Activated CD4-positive, alpha-beta T cell treated with anti-CD3 and anti-CD28 coated beads, Interleukin-2, amount 10 ng/mL, durations not matched to agents 7 days and 5 days (primary cell): ENCODE results near the gene RPL9. TPM values are rescaled to one million over a fixed set of nuclear protein-coding genes. Genes with fewer than 3 reads are reported as not detected.
"Not testable (repeated sequence)": the region's sequence is repeated elsewhere in the genome, so short reads cannot be mapped to it uniquely, and the experiment has no call there.

Experiments
- CTCF ChIA-PET: fragments of 350-600 bp; sonication (Branson Sonifier 250); formaldehyde crosslinking; loops from one replicate; lab custom pipeline; 2021; ENCODE audit warnings: antibody characterized with exemption; lab: Charles Lee
- POLR2A ChIA-PET: fragments of 350-600 bp; sonication (Branson Sonifier 250); formaldehyde crosslinking; loops from one replicate; lab custom pipeline; 2021; ENCODE audit warnings: antibody characterized with exemption; lab: Charles Lee
- DNase-seq: peaks from one replicate; pipeline ENCODE4 v3.0.0-alpha.2; 2020
- H3K27ac Mint-ChIP-seq: one replicate; pipeline ENCODE4 v1.8.0; 2021; ENCODE audit warnings: mild to moderate bottlenecking, moderate library complexity, mixed read lengths
- H3K27me3 Mint-ChIP-seq: one replicate; pipeline ENCODE4 v1.8.0; 2021; ENCODE audit warnings: mixed read lengths
- H3K36me3 Mint-ChIP-seq: one replicate; pipeline ENCODE4 v1.8.0; 2021; ENCODE audit warnings: low read depth, mixed read lengths
- H3K4me1 Mint-ChIP-seq: one replicate; pipeline ENCODE4 v1.8.0; 2021; ENCODE audit warnings: mixed read lengths
- H3K4me3 Mint-ChIP-seq: one replicate; pipeline ENCODE4 v1.8.0; 2021; ENCODE audit warnings: mild to moderate bottlenecking, moderate library complexity, mixed read lengths
- H3K9me3 Mint-ChIP-seq: one replicate; pipeline ENCODE4 v1.8.0; 2021; ENCODE audit warnings: mixed read lengths
- total RNA-seq, 2 experiments: library from RNA; stranded (reverse); gene quantifications; one replicate each; pipeline ENCODE4 v1.2.3, GENCODE V29; 2021

RPL9 gene
- total RNA-seq, 2 experiments from 2014 or later, result 868 to 1,019 TPM

DNA sequence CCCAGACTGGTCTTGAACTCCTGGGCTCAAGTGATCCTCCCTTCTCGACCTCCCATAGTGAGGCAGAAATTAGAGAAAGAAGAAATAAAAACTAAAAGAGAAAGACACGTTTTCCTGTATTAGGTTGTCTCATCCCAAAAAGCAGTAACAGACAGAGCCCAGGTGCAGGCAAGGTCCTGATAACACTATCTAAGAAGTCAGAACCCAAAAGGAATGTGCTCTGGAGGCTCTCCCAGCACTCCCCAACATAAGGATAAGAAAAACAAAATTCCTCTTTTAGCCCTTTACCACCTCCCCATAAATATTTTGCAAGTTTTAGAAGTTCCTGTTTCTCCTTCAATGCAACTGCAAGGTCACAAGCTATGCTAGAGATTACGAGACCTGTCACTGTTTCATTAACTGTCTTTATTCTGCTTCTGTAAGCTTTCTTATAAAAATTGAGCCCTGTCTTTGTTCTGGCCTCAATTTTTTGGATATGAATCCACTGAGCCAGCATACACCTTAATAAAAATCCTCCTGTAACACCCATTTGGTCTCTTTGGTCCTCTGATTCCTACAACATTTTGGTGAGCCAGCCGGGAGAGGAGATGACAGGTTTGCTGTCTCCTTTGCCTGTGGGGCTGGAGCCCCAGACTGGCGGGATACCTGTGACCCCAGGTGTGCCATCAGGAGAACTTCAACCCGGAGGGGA lies 26.0 kb upstream of the RPL9 start:
- no peak for DNase-seq
- Mint-ChIP-seq H3K9me3 (no peaks in the 10 kb centered on the region), H3K27me3 (no peaks in the 10 kb centered on the region), H3K4me3 (no peak overlapping the region), H3K36me3 (no peaks in the 10 kb centered on the region), H3K27ac (no peak overlapping the region), H3K4me1 (no peaks in the 10 kb centered on the region)
- ChIA-PET CTCF (interaction anchor here (1.2 kb wide), 1 partner anchor 491 kb away, joined by 3 read pairs; no protein-coding TSS in a partner anchor), POLR2A (no interaction called here)

DNA sequence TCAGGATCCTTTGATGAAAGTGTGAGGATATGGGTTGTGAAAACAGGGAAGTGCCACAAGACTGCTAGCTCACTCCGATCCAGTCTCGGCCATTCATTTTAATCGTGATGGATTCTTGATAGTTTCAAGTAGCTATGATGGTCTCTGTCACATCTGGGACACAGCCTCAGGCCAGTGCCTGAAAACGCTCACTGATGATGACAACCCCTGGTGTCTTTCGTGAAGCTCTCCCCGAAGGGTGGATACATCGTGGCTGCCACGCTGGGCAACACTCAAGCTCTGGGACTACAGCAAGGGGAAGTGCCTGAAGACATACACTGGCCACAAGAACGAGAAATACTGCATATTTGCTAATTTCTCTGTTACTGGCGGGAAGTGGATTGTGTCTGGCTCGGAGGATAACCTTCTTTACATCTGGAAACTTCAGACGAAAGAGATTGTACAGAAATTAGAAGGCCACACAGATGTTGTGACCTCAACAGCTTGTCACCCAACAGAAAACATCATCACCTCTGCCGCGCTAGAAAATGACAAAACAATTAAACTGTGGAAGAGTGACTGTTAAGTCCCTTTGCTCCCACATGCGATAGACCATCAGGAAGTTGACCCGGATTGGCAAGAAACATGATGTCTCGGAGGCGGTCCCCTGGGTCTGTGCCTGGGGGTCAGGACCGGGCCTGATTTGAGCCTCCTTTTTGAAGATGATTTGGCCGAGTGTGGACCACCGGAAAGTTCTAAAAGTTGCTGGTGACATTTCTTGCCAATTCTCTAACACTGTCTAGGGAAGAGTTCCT lies 22.4 kb upstream of the RPL9 start:
- H3K4me1 Mint-ChIP-seq, result no peaks in the 10 kb centered on the region
- POLR2A ChIA-PET, result no interaction called here
- no peak for DNase-seq

DNA sequence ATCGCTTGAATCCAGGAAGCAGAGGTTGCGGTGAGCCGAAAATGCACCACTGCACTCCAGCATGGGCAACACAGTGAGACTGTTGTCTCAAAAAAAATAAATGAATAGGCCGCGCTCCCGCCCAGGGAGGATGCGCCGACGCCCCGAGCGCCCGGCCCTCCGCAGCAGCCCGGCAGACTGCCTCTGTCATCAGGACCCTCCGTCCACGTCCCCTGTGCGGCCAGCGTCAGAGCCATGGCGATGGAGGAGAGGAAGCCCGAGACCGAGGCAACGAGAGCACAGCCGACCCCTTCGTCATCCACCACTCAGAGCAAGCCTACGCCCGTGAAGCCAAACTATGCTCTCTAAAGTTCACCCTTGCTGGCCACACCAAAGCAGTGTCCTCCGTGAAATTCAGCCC lies 21.5 kb upstream of the RPL9 start:
- Mint-ChIP-seq H3K27me3 (no peaks in the 10 kb centered on the region), H3K4me1 (no peaks in the 10 kb centered on the region), H3K27ac (no peak overlapping the region), H3K36me3 (no peaks in the 10 kb centered on the region), H3K4me3 (no peak overlapping the region), H3K9me3 (no peaks in the 10 kb centered on the region)
- ChIA-PET POLR2A (no interaction called here), CTCF (no interaction called here)
- DNase-seq, result no peak

More for the DNA sequence above, 22.4 kb upstream of the RPL9 start:
- Mint-ChIP-seq H3K36me3 (no peaks in the 10 kb centered on the region), H3K4me3 (no peak overlapping the region), H3K27me3 (no peaks in the 10 kb centered on the region), H3K9me3 (no peaks in the 10 kb centered on the region), H3K27ac (no peak overlapping the region)
- CTCF ChIA-PET, result interaction anchor here (0.8 to 1.4 kb wide), 3 partner anchors 12 to 455 kb away, joined by 3 to 5 read pairs (median 3); partner anchors contain the start of genes LIAS and RPL9

- no peaks in the 10 kb centered on the region for H3K27me3 Mint-ChIP-seq
- H3K9me3 Mint-ChIP-seq, result no peaks in the 10 kb centered on the region
- no peaks in the 10 kb centered on the region for H3K4me1 Mint-ChIP-seq
- no peak for DNase-seq
- no peaks in the 10 kb centered on the region for H3K36me3 Mint-ChIP-seq
- ChIA-PET CTCF (no interaction called here), POLR2A (no interaction called here)
- no peak overlapping the region for H3K27ac Mint-ChIP-seq
- no peak overlapping the region for H3K4me3 Mint-ChIP-seq
Observed at GRCh38 chr4:39476187-39476895, 17.6 kb upstream of the RPL9 start.

GRCh38 chr4:39472396-39472795 lies 13.7 kb upstream of the RPL9 start:
- Mint-ChIP-seq H3K4me1 (peaks cover 7% of the 10 kb centered on the region), H3K9me3 (no peaks in the 10 kb centered on the region), H3K27me3 (no peaks in the 10 kb centered on the region), H3K27ac (no peak overlapping the region), H3K36me3 (peaks cover 5% of the 10 kb centered on the region), H3K4me3 (no peak overlapping the region)
- CTCF ChIA-PET, result interaction anchor here (0.8 to 1.5 kb wide), 2 partner anchors 11 to 506 kb away, joined by 3 to 5 read pairs; partner anchors contain the start of gene PDS5A
- no peak for DNase-seq
- POLR2A ChIA-PET, result no interaction called here

DNA sequence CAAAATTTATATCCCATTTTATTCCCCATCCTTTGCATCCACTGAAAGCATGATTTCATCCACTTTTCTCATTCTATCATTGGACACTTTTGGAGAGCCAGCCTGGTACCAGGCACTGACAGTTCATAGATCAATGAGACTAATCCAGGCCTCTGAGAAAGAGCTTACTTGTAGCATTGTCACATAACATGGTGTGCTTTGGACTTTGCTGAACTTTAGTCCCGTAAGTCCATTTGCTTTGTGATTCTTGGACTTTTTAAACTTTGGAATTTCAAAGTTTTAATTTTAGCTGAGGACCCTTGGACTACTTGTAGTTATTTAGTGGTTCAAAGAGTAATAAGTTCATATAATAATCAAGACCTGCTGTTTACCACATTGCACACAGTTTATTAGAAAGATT lies 11.7 kb upstream of the RPL9 start:
- peaks cover 5% of the 10 kb centered on the region for H3K36me3 Mint-ChIP-seq
- H3K27me3 Mint-ChIP-seq, result no peaks in the 10 kb centered on the region
- ChIA-PET POLR2A (interaction anchor here (0.6 kb wide), 1 partner anchor 568 kb away, joined by 3 read pairs; no protein-coding TSS in a partner anchor), CTCF (interaction anchor here (1.2 to 2.5 kb wide), 2 partner anchors 12 to 18 kb away, joined by 3 to 31 read pairs; partner anchors contain the start of genes LIAS and RPL9)
- no peak overlapping the region for H3K4me3 Mint-ChIP-seq
- no peaks in the 10 kb centered on the region for H3K9me3 Mint-ChIP-seq
- DNase-seq, result no peak
- H3K4me1 Mint-ChIP-seq, result peaks cover 7% of the 10 kb centered on the region
- no peak overlapping the region for H3K27ac Mint-ChIP-seq

GRCh38 chr4:39469429-39470077 lies 10.8 kb upstream of the RPL9 start:
- Mint-ChIP-seq H3K27ac (peak overlapping the region; percentile 65), H3K27me3 (no peaks in the 10 kb centered on the region), H3K9me3 (no peaks in the 10 kb centered on the region), H3K4me3 (no peak overlapping the region), H3K36me3 (peaks cover 12% of the 10 kb centered on the region), H3K4me1 (peaks cover 9% of the 10 kb centered on the region)
- ChIA-PET CTCF (interaction anchor here (0.5 to 2.5 kb wide), 12 partner anchors 9 to 850 kb away, joined by 3 to 31 read pairs (median 4); partner anchors contain the start of genes LIAS and RPL9), POLR2A (interaction anchor here (0.6 kb wide), 1 partner anchor 567 kb away, joined by 3 read pairs; no protein-coding TSS in a partner anchor)
- DNase-seq, result peak; percentile 25

GRCh38 chr4:39467464-39467863 lies 8.7 kb upstream of the RPL9 start:
- H3K4me1 Mint-ChIP-seq, result peaks cover 11% of the 10 kb centered on the region
- no peaks in the 10 kb centered on the region for H3K9me3 Mint-ChIP-seq
- H3K27ac Mint-ChIP-seq, result no peak overlapping the region
- no peak for DNase-seq
- no peaks in the 10 kb centered on the region for H3K27me3 Mint-ChIP-seq
- no peak overlapping the region for H3K4me3 Mint-ChIP-seq
- H3K36me3 Mint-ChIP-seq, result peaks cover 19% of the 10 kb centered on the region
- POLR2A ChIA-PET, result no interaction called here
- CTCF ChIA-PET, result no interaction called here

GRCh38 chr4:39466747-39467146 lies 8.0 kb upstream of the RPL9 start:
- H3K4me3 Mint-ChIP-seq, result no peak overlapping the region

DNA sequence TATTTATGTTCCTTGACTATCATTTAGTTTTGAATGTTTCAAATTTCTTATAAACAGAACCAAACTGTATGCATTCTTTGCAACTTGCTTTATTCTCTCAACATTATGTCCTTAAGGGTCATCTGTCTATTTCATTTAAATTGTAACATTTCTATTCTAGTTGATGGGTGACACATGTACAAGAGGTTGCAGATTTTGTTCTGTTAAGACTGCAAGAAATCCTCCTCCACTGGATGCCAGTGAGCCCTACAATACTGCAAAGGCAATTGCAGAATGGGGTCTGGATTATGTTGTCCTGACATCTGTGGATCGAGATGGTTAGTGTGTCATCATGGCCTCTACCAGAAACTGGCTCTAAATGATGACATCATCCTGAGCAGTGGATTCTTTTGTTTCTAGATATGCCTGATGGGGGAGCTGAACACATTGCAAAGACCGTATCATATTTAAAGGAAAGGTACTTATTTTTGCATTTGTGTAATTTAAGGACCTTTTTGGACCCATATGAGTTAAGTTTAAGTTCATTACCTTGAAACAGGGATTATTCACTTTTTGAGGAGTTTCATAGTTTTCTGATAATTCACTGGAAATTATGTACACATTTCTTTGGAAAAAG lies 6.3 kb upstream of the RPL9 start:
- no peak overlapping the region for H3K27ac Mint-ChIP-seq
- no peak overlapping the region for H3K4me3 Mint-ChIP-seq
- H3K36me3 Mint-ChIP-seq, result peaks cover 14% of the 10 kb centered on the region
- ChIA-PET CTCF (interaction anchor here (1.3 kb wide), 2 partner anchors 10 to 134 kb away, joined by 3 to 4 read pairs; no protein-coding TSS in a partner anchor), POLR2A (no interaction called here)
- H3K4me1 Mint-ChIP-seq, result peaks cover 23% of the 10 kb centered on the region
- no peaks in the 10 kb centered on the region for H3K9me3 Mint-ChIP-seq
- DNase-seq, result no peak
- no peaks in the 10 kb centered on the region for H3K27me3 Mint-ChIP-seq

More at GRCh38 chr4:39466747-39467146, 8.0 kb upstream of the RPL9 start:
- H3K36me3 Mint-ChIP-seq, result peaks cover 19% of the 10 kb centered on the region
- ChIA-PET POLR2A (no interaction called here), CTCF (interaction anchor here (0.6 kb wide), 2 partner anchors 167 to 311 kb away, joined by 3 to 6 read pairs; no protein-coding TSS in a partner anchor)
- H3K4me1 Mint-ChIP-seq, result peaks cover 11% of the 10 kb centered on the region
- DNase-seq, result no peak
- no peaks in the 10 kb centered on the region for H3K9me3 Mint-ChIP-seq
- no peak overlapping the region for H3K27ac Mint-ChIP-seq
- no peaks in the 10 kb centered on the region for H3K27me3 Mint-ChIP-seq

GRCh38 chr4:39458161-39458504 lies 589 bp downstream of the RPL9 start:
- Mint-ChIP-seq H3K36me3 (peaks cover 43% of the 10 kb centered on the region), H3K4me1 (peaks cover 50% of the 10 kb centered on the region), H3K4me3 (peak overlapping the region; percentile 98), H3K27ac (peak overlapping the region; percentile 100)
- POLR2A ChIA-PET, H3K9me3 Mint-ChIP-seq, H3K27me3 Mint-ChIP-seq, DNase-seq: not testable (repeated sequence)
- CTCF ChIA-PET, result interaction anchor here (0.8 to 6.5 kb wide), 2 partner anchors 11 to 483 kb away, joined by 3 to 31 read pairs; no protein-coding TSS in a partner anchor
